Activated B cell treated with CpG ODN at 0.5 μM for 24 hours (primary cell): ENCODE results near the gene ARSA. TPM values are rescaled to one million over a fixed set of nuclear protein-coding genes. Genes with fewer than 3 reads are reported as not detected.

Source experiments
- ATAC-seq: fragments of 200-7000 bp; cut with Tn5 transposase; one replicate; pipeline ENCODE4 v1.10.0; 2021; ENCODE audit warnings: low read depth, mild to moderate bottlenecking, moderate library complexity
- CTCF ChIA-PET: fragments of 350-600 bp; sonication (Branson Sonifier 250); formaldehyde crosslinking; loops from one replicate; lab custom pipeline; 2021; ENCODE audit warnings: antibody characterized with exemption; lab: Charles Lee
- POLR2A ChIA-PET: fragments of 350-600 bp; sonication (Branson Sonifier 250); formaldehyde crosslinking; loops from one replicate; lab custom pipeline; 2021; ENCODE audit warnings: antibody characterized with exemption; lab: Charles Lee
- DNase-seq: peaks from one replicate; pipeline ENCODE4 v3.0.0; 2022
- H3K27ac Mint-ChIP-seq: one replicate; pipeline ENCODE4 v1.8.0; 2020; ENCODE audit warnings: mixed read lengths
- H3K27me3 Mint-ChIP-seq: one replicate; pipeline ENCODE4 v1.8.0; 2021; ENCODE audit warnings: mixed read lengths
- H3K36me3 Mint-ChIP-seq: one replicate; pipeline ENCODE4 v1.8.0; 2021; ENCODE audit warnings: low read depth, mixed read lengths
- H3K4me1 Mint-ChIP-seq: one replicate; pipeline ENCODE4 v1.8.0; 2021; ENCODE audit warnings: mixed read lengths
- H3K4me3 Mint-ChIP-seq: one replicate; pipeline ENCODE4 v1.8.0; 2020; ENCODE audit warnings: mild to moderate bottlenecking, mixed read lengths
- H3K9me3 Mint-ChIP-seq: one replicate; pipeline ENCODE4 v1.8.0; 2020; ENCODE audit warnings: mixed read lengths
- intact Hi-C: fragments of 100-400 bp; cut with micrococcal nuclease; formaldehyde crosslinking; loops from one replicate; pipeline ENCODE4 v1.15.1; 2024
- total RNA-seq: library from RNA; stranded (reverse); gene quantifications from 2 replicates; pipeline ENCODE4 v1.2.3, GENCODE V29; 2022
- TF ChIP-seq, protein P1 (sequence below): fragments of 200-600 bp; IDR thresholded peaks from one replicate; pipeline ENCODE4 v1.8.0; 2022; ENCODE audit warnings: antibody characterized with exemption, mild to moderate bottlenecking

Gene ARSA
- total RNA-seq, 1 donor from 2014 or later: 50.9 TPM

DNA sequence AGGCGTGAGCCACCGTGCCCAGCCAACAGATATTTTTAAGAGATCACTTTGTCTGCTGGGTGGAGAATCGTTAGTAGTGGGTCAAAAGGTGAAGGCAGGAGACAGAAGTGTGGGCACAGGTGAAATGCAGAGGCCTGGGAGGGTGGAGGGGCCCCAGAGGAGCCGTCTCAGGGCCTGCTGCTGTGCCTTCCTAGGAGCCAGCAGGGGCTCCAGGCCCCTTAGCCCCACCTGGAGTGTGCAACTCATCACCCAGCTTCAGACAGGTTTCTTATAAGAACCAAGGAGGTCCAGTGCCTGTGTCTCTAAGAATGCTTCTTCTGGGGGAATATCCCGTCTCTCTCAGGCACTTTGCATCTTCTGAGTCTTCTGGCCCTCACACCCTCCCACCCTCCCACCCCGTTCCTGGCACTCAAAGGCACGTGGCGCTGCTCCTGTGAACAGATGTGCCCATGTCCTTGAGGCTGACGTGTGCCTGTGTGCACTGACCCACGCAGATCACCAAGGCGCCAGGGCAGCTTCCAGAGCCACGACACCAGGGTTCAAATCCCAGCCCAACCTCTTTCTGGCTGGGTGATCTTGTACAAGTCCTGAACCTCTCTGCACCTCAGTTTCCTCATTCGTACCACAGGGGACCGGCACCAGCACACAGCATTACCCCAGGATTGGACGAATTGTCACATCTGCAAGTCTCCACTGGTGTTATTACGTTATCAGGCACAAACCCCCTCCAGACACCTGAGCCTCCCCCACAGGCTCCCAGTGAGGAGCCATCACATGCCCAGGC, 3.4 kb downstream of the ARSA start:
- Mint-ChIP-seq H3K27ac (no peak overlapping the region), H3K27me3 (no peaks in the 10 kb centered on the region), H3K4me1 (peaks cover 46% of the 10 kb centered on the region), H3K9me3 (no peaks in the 10 kb centered on the region), H3K36me3 (peaks cover 10% of the 10 kb centered on the region), H3K4me3 (no peak overlapping the region)
- ATAC-seq (no peak), DNase-seq (no peak)
- TF ChIP-seq, protein P1, sequence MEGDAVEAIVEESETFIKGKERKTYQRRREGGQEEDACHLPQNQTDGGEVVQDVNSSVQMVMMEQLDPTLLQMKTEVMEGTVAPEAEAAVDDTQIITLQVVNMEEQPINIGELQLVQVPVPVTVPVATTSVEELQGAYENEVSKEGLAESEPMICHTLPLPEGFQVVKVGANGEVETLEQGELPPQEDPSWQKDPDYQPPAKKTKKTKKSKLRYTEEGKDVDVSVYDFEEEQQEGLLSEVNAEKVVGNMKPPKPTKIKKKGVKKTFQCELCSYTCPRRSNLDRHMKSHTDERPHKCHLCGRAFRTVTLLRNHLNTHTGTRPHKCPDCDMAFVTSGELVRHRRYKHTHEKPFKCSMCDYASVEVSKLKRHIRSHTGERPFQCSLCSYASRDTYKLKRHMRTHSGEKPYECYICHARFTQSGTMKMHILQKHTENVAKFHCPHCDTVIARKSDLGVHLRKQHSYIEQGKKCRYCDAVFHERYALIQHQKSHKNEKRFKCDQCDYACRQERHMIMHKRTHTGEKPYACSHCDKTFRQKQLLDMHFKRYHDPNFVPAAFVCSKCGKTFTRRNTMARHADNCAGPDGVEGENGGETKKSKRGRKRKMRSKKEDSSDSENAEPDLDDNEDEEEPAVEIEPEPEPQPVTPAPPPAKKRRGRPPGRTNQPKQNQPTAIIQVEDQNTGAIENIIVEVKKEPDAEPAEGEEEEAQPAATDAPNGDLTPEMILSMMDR: no peak
- intact Hi-C loops: no loop called here
- POLR2A ChIA-PET: interaction anchor here (0.7 to 1.3 kb wide), 2 partner anchors 98 to 853 kb away, joined by 3 read pairs; no protein-coding TSS in a partner anchor
- CTCF ChIA-PET: no interaction called here

DNA sequence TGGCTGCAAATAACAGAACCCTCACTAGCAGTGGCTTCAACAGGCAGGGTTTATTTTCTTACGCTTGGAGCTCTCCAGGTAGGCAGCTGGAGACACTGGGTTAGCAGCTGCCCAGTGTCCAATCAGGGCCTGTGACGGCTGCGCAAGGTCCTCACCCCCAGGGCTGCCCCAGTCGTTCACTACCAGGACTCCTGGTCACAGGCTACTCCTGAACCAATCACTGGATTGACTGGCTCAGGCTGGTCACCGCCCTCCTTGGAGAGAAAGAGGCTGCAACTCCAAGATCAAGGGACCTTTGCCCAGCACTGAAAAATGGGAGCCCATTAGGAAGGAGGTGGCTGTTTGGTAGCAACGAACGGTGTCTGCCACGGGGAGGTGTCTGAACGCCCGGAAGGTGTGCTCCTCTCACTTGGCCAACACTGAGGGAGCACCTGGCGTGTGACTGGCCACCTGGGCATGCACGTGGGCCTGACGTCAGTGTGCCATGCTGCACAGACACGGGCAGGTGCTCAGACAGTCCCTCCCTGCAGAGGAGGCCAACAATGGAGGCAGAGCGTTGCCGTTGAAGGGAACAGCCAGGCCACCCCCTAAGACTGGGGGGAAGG, 5.1 kb downstream of the ARSA start:
- ATAC-seq (no peak), DNase-seq (no peak)
- ChIA-PET CTCF (interaction anchor here (2.9 kb wide), 1 partner anchor 97 kb away, joined by 40 read pairs; the partner anchor contains the start of gene SCO2), POLR2A (interaction anchor here (1.6 to 3.4 kb wide), 5 partner anchors 60 to 379 kb away, joined by 6 to 43 read pairs (median 20); partner anchors contain the start of genes SCO2, SYCE3, TUBGCP6 and TYMP)
- no peak overlapping the region for H3K4me3 Mint-ChIP-seq
- TF ChIP-seq, protein P1: no peak
- H3K27ac Mint-ChIP-seq: peak overlapping the region; percentile 94
- no peaks in the 10 kb centered on the region for H3K9me3 Mint-ChIP-seq
- peaks cover 38% of the 10 kb centered on the region for H3K4me1 Mint-ChIP-seq
- H3K27me3 Mint-ChIP-seq: no peaks in the 10 kb centered on the region
- intact Hi-C loops: no loop called here
- peaks cover 10% of the 10 kb centered on the region for H3K36me3 Mint-ChIP-seq

DNA sequence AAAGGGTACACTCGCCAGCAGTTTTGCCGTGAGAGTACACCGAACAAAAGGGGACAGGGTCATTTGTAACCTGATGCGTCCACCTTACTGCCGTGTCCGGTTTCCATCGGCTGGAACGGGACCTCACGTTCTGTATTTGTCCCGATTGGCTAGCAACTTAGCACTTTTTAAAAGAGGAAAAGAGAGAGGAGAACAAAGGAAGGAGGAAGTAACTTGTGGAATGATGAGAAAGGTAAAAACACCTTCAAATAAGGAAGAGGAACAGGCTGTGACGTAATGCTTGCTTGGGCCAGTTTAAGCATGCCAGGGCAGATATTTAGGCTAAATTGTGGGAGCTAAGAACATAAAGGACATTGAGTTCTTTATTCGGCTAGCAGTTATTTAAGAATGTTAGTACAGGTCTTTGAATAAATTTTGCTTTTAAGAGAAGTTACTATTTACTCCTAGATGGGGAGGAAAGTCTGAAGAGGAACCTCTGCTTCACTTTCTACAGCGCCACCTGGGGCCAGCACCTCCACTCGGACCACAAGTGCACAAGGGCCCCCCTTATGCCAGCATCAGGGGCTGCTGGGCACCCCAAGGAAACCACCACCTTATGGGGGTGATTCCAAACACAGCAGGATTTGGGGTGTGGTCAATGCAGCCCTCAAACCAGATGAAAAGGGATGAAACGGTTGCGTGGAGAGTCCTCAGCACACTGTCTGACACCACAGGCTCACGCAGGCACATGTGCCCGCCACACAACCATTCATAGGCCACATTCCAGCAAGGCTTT, 5.8 kb downstream of the ARSA start:
- TF ChIP-seq, protein P1: no peak
- intact Hi-C loops: loop anchor here (1.0 to 2.0 kb wide), 8 partner anchors 39 to 431 kb away; partner anchors contain the start of genes CHKB, DENND6B and PPP6R2
- Mint-ChIP-seq H3K4me3 (peak overlapping the region; percentile 85), H3K36me3 (peaks cover 10% of the 10 kb centered on the region), H3K9me3 (no peaks in the 10 kb centered on the region), H3K27me3 (no peaks in the 10 kb centered on the region), H3K27ac (peak overlapping the region; percentile 94), H3K4me1 (peaks cover 38% of the 10 kb centered on the region)
- CTCF ChIA-PET: interaction anchor here (1.0 to 2.9 kb wide), 11 partner anchors 59 to 380 kb away, joined by 3 to 40 read pairs (median 8); partner anchors contain the start of genes HDAC10, SCO2, SYCE3 and TYMP
- POLR2A ChIA-PET: interaction anchor here (0.6 to 3.8 kb wide), 15 partner anchors 40 to 378 kb away, joined by 3 to 94 read pairs (median 13); partner anchors contain the start of genes HDAC10, LMF2, NCAPH2 and SCO2
- ATAC-seq (no peak), DNase-seq (no peak)

DNA sequence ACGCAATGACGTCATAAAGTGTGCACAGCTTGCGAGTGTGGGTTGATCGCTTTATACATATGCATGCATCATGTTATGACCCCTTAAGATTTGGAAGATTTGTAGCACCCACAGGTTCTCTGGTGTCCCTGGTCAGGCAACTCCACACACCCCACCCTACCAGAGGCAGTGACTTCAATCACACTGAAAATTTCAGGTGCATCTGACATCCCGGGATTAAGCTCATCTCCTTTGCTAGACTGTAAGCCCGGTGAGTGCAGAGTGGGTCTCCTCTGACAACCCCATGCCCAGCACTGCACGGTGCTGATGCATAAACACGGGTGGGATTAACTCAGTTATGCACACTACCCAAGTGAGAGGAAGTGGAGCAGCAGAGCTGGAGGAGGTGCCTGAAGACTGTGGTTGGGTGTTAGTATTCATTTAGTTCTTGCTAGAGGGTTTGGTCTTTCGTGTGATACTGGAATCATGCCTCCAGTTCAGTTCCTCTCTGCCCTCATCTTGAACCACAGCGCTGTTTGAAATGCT, 6.5 kb downstream of the ARSA start:
- intact Hi-C loops: loop anchor here (1.0 to 2.0 kb wide), 8 partner anchors 39 to 431 kb away; partner anchors contain the start of genes CHKB, DENND6B and PPP6R2
- H3K4me1 Mint-ChIP-seq: peaks cover 34% of the 10 kb centered on the region

More for the DNA sequence above, 6.5 kb downstream of the ARSA start:
- TF ChIP-seq, protein P1: no peak
- H3K9me3 Mint-ChIP-seq: no peaks in the 10 kb centered on the region
- H3K27me3 Mint-ChIP-seq: no peaks in the 10 kb centered on the region
- peak overlapping the region; percentile 85 for H3K4me3 Mint-ChIP-seq
- ATAC-seq (peak; percentile 62), DNase-seq (no peak)
- POLR2A ChIA-PET: interaction anchor here (0.6 to 3.8 kb wide), 20 partner anchors 39 to 377 kb away, joined by 3 to 94 read pairs (median 7); partner anchors contain the start of genes ADM2, HDAC10, LMF2 and NCAPH2
- H3K27ac Mint-ChIP-seq: peak overlapping the region; percentile 94
- CTCF ChIA-PET: interaction anchor here (0.9 to 2.9 kb wide), 19 partner anchors 56 to 380 kb away, joined by 3 to 40 read pairs (median 7); partner anchors contain the start of genes HDAC10, LMF2, NCAPH2 and SCO2
- peaks cover 8% of the 10 kb centered on the region for H3K36me3 Mint-ChIP-seq
